HG03565 (cell line): ENCODE results near the gene ZNF782.
"Not testable (repeated sequence)": the region's sequence is repeated elsewhere in the genome, so short reads cannot be mapped to it uniquely, and the experiment has no call there.

Experiments
- ATAC-seq: cut with Tn5 transposase; IDR thresholded peaks from one replicate; pipeline ENCODE4 v1.9.1; 2021; ENCODE audit warnings: mild to moderate bottlenecking, moderate library complexity; ENCODE audit not compliant: unreplicated experiment

Gene ZNF782

DNA sequence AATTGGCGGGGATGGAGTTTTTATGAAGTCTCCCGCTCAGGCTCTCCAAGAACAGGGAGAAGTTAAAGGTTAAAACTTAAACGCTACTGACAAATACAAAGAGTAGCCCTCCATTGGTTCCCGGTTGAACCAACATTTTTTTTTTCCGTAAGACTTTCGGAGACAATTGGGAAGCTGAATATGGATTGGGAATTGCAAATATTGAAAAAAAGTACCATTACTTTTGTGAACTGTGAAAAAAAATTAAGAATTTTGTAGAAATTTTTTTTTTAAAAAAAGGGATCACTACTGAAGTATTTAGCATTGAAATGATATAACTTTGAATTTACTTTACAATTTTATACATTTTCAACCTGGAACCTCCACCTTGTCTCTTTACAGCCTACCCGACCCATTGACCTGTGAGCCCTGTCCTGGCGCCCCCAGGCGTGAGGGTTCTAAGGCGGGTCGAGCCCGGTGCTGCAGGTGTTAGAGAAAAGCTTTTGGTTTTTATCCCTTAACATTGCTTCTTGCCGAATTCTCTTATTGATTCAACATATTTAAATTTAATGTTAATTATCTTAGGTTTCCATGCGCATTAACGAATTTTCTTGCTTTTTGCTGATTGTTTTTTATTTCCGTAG, 448 bp upstream of the ZNF782 start:
- no peak for ATAC-seq

DNA sequence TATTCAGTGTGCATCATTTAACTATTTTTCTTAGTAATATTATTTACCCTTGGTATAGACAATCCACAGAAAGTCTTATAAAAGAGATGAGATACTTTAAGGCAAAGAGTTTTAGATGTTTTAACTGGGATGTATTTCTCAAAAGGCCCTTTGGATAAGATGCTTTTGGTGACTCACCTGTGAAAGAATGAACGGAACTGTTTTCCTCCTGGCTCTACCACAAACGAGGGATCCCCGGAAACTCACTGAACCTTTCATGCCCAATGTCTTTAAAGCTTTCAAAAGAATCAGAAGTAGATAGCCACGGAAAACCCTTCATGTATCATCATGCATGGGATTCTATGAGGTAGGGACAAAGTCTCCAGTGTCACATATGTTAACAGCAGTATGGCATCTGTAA, 1.6 kb downstream of the ZNF782 start:
- no peak for ATAC-seq

DNA sequence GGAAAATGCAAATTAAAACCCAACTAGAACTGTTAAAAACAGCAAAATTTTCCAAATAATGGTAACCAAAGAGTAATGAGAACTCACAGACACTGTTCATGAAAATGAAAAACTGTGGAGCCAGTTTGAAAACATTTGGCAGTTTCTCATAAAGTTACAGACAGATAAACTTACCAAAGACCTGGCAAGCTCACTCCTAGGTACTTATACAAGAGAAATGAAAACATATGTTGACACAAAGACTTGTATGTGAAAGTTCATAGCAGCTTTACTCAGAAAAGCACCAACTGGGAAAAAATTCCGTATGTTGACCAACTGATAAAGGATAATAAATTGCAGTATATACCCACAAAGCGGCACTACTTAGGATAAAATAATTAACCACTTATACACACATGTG, 10.3 kb downstream of the ZNF782 start:
- ATAC-seq, result no peak

DNA sequence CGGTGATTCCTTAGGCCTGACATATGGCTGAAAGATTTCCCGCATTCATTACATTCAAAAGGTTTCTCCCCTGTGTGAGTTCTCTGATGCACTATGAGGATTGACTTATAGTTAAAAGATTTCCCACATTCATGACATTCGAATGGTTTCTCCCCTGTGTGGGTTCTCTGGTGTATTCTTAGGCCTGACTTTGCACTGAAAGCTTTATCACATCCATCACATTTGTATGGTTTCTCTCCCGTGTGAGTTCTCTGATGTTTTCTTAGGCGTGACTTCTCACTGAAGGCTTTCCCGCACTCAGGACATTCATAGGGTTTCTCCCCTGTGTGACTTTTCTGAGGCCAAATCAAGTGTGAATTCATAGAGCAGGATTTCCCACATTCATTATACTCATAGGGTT, 35.8 kb downstream of the ZNF782 start:
- ATAC-seq, result no peak

DNA sequence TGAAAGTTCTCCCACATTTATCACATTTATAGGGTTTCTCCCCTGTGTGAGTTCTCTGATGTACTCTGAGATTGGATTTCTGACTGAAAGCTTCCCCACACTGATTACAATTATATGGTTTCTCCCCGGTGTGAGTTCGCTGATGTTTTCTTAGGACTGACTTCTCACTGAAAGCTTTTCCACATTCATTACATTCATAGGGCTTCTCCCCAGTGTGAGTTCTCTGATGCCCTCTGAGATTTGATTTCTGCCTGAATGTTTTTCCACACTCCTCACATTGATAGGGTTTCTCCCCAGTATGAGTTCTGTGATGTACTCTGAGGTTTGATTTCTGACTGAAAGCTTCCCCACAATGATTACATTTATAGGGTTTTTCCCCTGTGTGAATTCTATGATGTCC, 36.3 kb downstream of the ZNF782 start:
- ATAC-seq, result no peak

DNA sequence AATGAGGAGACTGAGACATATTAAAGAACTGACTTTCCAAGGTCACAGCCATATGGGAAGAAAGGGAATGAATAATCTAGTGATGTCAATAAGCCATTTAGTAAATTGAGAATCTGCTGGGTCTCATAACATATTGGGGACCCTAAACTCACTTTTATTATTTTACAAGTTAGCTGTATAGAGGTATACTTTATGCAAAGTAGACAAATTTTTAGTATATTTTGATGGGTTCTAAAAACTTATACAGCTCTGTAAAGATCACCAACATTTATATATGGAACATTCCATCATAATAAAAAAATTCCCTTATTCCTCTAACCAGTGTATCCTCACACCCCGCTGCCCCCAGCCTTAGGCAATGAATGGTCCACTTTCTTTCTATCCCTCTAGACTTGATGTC, 40.7 kb downstream of the ZNF782 start:
- ATAC-seq, result no peak

DNA sequence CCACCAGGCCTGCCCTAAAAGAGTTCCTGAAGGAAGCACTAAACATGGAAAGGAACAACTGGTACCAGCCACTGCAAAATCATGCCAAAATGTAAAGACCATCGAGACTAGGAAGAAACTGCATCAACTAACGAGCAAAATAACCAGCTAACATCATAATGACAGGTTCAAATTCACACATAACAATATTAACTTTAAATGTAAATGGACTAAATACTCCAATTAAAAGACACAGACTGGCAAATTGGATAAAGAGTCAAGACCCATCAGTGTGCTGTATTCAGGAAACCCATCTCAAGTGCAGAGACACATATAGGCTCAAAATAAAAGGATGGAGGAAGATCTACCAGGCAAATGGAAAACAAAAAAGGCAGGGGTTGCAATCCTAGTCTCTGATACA, 55.4 kb downstream of the ZNF782 start:
- ATAC-seq, result not testable (repeated sequence)

DNA sequence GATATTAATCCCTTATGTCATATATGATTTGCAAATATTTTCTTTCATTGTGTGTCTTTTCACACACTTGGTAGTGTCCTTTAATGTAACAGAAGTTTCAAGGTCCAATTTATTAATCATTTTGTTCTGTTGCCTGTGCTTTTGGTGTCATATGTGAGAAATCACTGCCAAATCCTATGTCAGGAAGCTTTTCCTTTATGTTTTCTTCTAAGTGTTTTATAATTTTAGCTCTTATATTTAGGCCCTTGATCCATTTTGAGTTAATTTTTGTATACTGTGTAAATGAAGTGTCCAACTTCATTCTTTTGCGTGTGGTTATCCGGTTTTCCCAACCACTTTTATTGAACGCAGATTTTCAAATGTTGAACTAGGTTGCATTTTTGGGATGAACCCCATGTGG, 70.3 kb downstream of the ZNF782 start:
- no peak for ATAC-seq

DNA sequence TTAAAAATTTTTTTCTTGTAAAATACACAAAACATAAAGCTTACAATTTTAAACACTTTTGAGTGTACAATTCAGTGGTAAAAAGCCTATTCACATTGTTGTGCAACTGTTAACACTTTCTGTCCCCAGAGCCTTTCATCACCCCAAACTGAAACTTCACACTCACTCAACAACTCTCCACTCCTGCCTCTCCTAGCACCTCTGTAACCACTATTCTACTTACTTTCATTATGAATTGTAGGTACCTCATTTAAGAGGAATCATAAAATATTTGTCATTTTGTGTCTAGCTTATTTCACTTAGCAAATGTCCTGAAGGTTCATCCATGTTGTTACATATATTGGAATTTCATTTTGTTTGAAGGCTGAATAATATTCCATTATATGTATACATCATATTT, 72.1 kb downstream of the ZNF782 start:
- ATAC-seq, result no peak

DNA sequence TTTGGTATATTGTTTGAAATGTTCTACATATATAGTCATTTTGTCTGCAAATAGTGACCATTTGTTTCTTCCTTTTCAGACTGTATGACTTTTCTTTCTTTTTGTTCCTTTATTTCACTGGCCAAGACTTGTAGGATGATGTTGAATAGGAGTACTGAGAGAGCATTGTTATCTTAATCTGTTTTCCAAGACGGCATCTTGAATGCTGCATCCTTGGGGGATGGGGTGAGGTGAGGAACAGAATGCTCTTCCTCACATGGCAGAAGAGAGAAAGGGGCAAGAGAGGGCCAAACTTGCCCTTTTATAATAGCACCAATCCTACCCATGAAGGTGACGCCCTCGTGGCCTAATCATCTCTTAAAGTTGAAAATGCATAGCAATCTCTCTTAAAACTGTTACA, 72.8 kb downstream of the ZNF782 start:
- no peak for ATAC-seq

DNA sequence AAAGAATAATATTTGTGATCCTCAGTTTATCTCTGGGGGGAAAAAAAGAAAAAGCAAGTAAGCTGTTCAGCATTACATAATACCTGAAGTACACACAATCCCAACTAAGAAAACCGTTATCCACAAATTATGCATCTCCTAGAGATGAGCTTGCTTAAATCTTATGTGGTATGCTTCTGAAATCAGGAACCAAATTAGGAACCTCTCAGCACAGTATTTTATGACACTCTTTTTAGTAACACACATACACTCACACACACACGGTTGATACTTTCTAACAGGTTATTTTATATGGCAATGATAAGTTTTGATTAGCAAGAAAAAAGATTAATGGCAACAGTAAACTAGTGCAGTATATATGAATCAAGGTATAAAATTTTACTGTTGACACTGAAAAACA, 75.2 kb downstream of the ZNF782 start:
- no peak for ATAC-seq

DNA sequence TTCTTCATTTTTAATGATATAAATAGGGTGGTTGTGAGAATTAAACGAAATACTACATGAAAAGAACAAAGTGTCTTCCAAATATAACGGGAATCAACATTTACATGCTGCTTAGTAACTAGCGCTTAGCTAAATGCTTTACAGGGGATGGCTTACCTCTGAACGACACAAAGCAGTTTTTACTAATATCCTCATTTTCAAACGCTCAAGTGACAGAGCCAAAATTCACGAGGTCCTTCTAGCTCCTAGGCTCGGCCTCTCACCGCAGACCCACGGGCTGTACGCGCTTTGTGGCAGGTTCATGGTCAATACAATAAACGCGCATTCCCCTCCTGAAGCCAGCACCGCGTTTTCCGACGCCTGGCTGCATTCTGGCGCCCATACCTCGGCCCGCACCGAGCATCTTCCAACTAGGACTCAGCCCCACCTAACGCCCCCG, 76.9 kb downstream of the ZNF782 start:
- ATAC-seq, result no peak

DNA sequence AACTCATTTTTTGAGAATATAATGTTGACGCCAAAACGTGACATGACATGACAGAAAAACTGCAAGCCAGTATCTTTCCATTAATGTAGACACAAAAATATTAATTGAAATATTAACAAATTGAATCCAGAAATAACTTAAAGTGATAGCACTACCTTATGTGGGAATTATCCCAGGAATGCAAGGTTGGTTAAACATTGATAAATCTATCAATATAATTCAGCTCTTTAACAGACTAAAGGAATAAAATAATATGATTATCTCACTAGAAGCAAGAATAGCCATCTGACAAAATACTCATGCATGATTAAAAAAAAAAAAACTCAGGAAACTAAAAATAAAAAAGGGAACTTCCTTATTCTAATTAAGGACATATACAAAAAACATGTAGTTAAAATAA, 83.2 kb downstream of the ZNF782 start:
- ATAC-seq, result no peak

DNA sequence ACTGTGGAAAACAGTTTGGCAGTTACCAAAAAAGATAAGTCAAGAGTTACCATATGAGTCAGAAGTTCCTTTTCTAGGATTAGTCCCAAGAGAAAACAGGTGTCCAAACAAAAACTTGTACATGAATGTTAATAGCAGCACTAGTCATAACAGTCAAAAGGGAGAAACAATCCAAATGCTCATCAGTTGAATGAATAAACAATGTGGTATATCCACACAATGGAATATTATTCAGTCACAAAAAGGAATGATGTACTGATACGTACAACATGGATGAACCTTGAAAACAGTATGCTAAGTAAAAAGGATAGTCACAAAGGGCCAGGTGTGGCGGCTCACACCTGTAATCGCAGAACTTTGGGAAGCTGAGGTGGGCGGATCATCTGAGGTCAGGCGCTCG, 84.3 kb downstream of the ZNF782 start:
- no peak for ATAC-seq
